Panc1 (cell line): ENCODE measurements around the gene SLC16A3. TPM values are rescaled to one million over a fixed set of nuclear protein-coding genes. Genes with fewer than 3 reads are reported as not detected.

Source experiments
- ATAC-seq: fragments of 200-7000 bp; cut with Tn5 transposase; 2 replicates; pipeline ENCODE4 v1.9.1; 2020; ENCODE audit warnings: mild to moderate bottlenecking, moderate library complexity
- BruUV-seq: library from RNA; stranded (reverse); fragments of 400-500 nt; replicated peaks from 2 replicates; lab custom pipeline; 2021; lab: Mats Ljungman, UMichigan
- CTCF ChIA-PET: fragments of 300-600 bp; sonication (Branson Sonifier 250); formaldehyde crosslinking; loops from one replicate; lab custom pipeline; 2022; ENCODE audit warnings: antibody characterized with exemption; lab: Charles Lee
- POLR2A ChIA-PET: fragments of 300-600 bp; sonication (Branson Sonifier 250); formaldehyde crosslinking; loops from one replicate; lab custom pipeline; 2022; ENCODE audit warnings: antibody characterized with exemption; lab: Charles Lee
- DNase-seq: peaks from one replicate; pipeline ENCODE4 v3.0.0-alpha.2; 2010; ENCODE audit warnings: low read depth, low spot score
- H3K27ac ChIP-seq: 2 replicates; pipeline ENCODE4 v1.5.1; 2011; ENCODE audit warnings: mild to moderate bottlenecking, low read length, inconsistent platforms
- H3K27me3 ChIP-seq: fragments of 200-500 bp; sonication (Bioruptor generic); 2 replicates; pipeline ENCODE4 v1.6.0; 2014; ENCODE audit warnings: low read length, inconsistent platforms; ENCODE audit not compliant: control insufficient read depth, insufficient read depth
- H3K36me3 ChIP-seq: fragments of 200-500 bp; sonication (Bioruptor generic); 2 replicates; pipeline ENCODE4 v1.5.1; 2014; ENCODE audit warnings: inconsistent platforms, mild to moderate bottlenecking, low read length, moderate library complexity; ENCODE audit not compliant: control insufficient read depth, insufficient read depth
- H3K4me1 ChIP-seq: 2 replicates; pipeline ENCODE4 v1.5.1; 2011; ENCODE audit warnings: inconsistent platforms, mild to moderate bottlenecking, low read length, moderate library complexity; ENCODE audit not compliant: control insufficient read depth, insufficient read depth
- H3K4me3 ChIP-seq, 2 experiments: 2 replicates each; pipeline ENCODE4 v1.5.1; 2011 to 2012; ENCODE audit warnings: low read depth in 2 of 2, low read length in 2 of 2, mild to moderate bottlenecking in 2 of 2, inconsistent platforms in 1 of 2, moderate library complexity in 1 of 2
- H3K9me3 ChIP-seq: fragments of 200-500 bp; sonication (Bioruptor generic); 2 replicates; pipeline ENCODE4 v1.5.1; 2014; ENCODE audit warnings: low read depth, mild to moderate bottlenecking, inconsistent platforms, low read length, moderate library complexity; ENCODE audit not compliant: control insufficient read depth, insufficient read depth
- POLR2AphosphoS5 ChIP-seq: IDR thresholded peaks from 2 replicates; pipeline ENCODE4 v1.6.1; 2012; ENCODE audit warnings: mild to moderate bottlenecking, low read depth, low read length, moderate library complexity
- REST ChIP-seq, 2 experiments: IDR thresholded peaks; 2 replicates each; pipeline ENCODE4 v1.6.1; 2011 to 2012; ENCODE audit warnings: low read depth in 2 of 2, control low read depth in 1 of 2, low read length in 1 of 2, mild to moderate bottlenecking in 1 of 2, moderate library complexity in 1 of 2; ENCODE audit not compliant: insufficient read depth in 1 of 2
- SIN3A ChIP-seq: IDR thresholded peaks from 2 replicates; pipeline ENCODE4 v1.6.1; 2012; ENCODE audit warnings: low read depth, mild to moderate bottlenecking, low read length, moderate library complexity, borderline replicate concordance; ENCODE audit not compliant: insufficient read depth
- TCF7L2 ChIP-seq: IDR thresholded peaks from 2 replicates; pipeline ENCODE4 v1.6.1; 2011; ENCODE audit warnings: mild to moderate bottlenecking, low read depth, low read length, inconsistent platforms
- in situ Hi-C: cut with HindIII; loops from 2 replicates; pipeline ENCODE4 v1.10.0; 2016; ENCODE audit warnings: low sequenced_read_pairs, low pct_unique_long_range_greater_than_20kb
- intact Hi-C: fragments of 100-400 bp; cut with micrococcal nuclease; formaldehyde crosslinking; loops from one replicate; pipeline ENCODE4 v1.10.0; 2022; ENCODE audit not compliant: unreplicated experiment
- total RNA-seq: library from RNA; stranded (reverse); gene quantifications from one replicate; pipeline ENCODE4 v1.2.1, GENCODE V29; 2021; ENCODE audit not compliant: unreplicated experiment
- TF ChIP-seq, protein P1 (sequence below): fragments of 450-650 bp; IDR thresholded peaks from 2 replicates; pipeline ENCODE4 v1.5.1; 2017; ENCODE audit warnings: mild to moderate bottlenecking

The SLC16A3 gene
- total RNA-seq, 1 experiment from 2014 or later = 581 TPM

DNA sequence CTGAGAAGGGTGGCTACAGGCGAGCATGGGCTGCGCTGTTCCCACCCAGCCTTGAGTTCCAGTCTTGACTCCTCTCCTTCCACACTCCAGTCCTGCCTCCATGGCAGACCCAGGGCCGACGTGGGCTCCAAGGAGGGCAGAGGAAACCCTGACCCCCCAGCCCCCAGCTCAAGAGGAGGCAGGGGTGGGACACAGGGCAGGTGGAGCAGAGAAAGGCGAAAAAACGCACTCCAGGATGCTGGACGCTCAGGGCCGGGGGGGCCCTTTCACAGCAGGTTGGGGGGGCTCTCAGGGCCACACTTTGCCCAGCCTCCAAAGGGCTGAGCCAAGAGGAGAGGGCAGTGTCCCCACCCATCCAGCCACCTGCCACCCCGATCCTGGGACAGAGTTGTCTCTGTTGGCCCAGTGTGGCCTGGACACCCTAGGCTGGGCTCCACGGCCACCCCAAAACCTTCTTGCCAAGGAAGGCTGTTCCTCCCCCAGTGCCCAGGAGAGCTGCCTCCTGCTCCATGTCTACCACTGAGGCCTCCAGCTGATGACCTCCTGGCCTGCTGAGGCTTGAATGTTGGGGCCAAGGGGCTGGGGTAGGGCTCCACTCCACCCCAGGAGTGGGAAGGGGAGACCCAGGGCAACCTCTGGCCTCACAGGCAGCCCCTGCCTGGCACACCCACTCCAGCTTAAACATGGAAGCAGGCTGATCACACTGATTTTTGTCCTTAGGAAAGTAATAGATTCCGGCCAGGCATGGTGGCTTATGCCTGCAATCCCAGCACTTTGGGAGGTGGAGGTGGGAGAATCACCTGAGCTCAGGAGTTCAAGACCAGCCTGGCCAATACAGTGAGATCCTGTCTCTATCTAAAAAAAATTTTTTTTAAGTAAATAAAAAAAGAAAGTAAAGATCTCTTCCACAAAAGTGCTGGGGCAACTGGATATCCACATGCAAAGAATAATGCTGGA is 8.8 kb upstream of the SLC16A3 start:
- no peaks in the 10 kb centered on the region for H3K36me3 ChIP-seq
- BruUV-seq = no TSS peak
- peaks cover 28% of the 10 kb centered on the region for H3K4me1 ChIP-seq
- in situ Hi-C loops (no loop called here), intact Hi-C loops (no loop called here)
- no peak for ATAC-seq
- H3K27ac ChIP-seq = no peak overlapping the region
- no peak for DNase-seq
- ChIA-PET POLR2A (no interaction called here), CTCF (no interaction called here)
- H3K9me3 ChIP-seq = no peaks in the 10 kb centered on the region
- no peaks in the 10 kb centered on the region for H3K27me3 ChIP-seq
- TF ChIP-seq TCF7L2 = no peak
- TF ChIP-seq SIN3A = no peak
- no peak for TF ChIP-seq POLR2AphosphoS5
- TF ChIP-seq REST (IDR thresholded peaks at IDR 0.05; ENCODE audit: insufficient read depth in 1 of 2, low read depth in 2 of 2, low read length in 1 of 2) = no peak
- TF ChIP-seq, protein P1, sequence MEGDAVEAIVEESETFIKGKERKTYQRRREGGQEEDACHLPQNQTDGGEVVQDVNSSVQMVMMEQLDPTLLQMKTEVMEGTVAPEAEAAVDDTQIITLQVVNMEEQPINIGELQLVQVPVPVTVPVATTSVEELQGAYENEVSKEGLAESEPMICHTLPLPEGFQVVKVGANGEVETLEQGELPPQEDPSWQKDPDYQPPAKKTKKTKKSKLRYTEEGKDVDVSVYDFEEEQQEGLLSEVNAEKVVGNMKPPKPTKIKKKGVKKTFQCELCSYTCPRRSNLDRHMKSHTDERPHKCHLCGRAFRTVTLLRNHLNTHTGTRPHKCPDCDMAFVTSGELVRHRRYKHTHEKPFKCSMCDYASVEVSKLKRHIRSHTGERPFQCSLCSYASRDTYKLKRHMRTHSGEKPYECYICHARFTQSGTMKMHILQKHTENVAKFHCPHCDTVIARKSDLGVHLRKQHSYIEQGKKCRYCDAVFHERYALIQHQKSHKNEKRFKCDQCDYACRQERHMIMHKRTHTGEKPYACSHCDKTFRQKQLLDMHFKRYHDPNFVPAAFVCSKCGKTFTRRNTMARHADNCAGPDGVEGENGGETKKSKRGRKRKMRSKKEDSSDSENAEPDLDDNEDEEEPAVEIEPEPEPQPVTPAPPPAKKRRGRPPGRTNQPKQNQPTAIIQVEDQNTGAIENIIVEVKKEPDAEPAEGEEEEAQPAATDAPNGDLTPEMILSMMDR = no peak
- no peak overlapping the region for H3K4me3 ChIP-seq

DNA sequence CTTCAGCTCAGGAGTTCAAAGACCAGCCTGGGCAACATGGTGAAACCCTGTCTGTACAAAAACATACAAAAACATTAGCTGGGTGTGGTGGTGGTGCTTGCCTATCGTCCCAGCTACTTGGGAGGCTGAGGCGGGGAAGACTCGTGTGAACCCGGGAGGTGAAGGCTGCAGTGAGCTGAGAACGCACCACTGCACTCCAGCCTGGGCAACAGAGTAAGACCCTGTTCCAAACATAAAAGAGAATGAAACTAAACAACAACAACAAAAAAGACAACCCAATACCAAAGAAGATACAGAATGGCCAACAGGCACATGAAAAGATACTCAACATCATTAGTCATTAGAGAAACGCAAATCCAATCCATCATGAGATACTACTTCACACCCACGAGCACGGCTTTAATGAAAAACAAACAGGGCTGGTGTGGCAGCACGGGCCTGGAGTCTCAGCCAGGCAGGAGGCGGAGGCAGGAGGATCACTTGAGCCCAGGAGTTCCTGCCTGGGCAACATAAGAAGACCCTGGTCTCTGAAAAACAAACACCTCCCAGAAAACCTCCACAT is 7.4 kb upstream of the SLC16A3 start:
- Histone ChIP-seq H3K27me3 (no peaks in the 10 kb centered on the region), H3K36me3 (no peaks in the 10 kb centered on the region), H3K4me3 (no peak overlapping the region), H3K27ac (no peak overlapping the region), H3K9me3 (no peaks in the 10 kb centered on the region), H3K4me1 (peaks cover 16% of the 10 kb centered on the region)
- no TSS peak for BruUV-seq
- DNase-seq = no peak
- intact Hi-C loops = no loop called here
- POLR2A ChIA-PET = no interaction called here
- no peak for ATAC-seq
- TF ChIP-seq, protein P1 = no peak
- TF ChIP-seq SIN3A = no peak
- no peak for TF ChIP-seq POLR2AphosphoS5
- in situ Hi-C loops = no loop called here
- CTCF ChIA-PET = no interaction called here
